GM12872 (cell line): Measurements from ENCODE around the gene FOXC2.

Experiments
- CTCF ChIP-seq: IDR thresholded peaks from 3 replicates; pipeline ENCODE4 v1.5.1; 2011; ENCODE audit warnings: low read depth, mild to moderate bottlenecking, low read length, moderate library complexity; ENCODE audit not compliant: insufficient read depth

Gene FOXC2

DNA sequence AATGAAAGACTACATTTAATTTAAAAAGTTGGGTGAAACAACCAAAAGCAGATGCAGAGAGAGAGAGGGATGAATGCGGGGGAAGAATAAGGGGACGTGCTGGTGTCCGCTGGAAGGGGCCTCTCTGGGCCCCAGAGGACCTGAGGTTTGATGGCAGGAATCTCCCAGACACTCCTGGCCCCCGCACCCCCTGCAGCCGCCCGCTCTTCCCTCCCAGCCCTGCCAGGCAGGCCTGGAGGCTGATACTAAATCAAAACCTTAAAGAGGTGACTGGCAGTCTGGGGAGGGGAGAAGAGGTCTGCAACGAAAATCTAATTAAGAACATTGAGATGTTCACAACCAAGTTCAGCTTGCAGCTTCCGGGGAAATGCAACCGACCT is 14.2 kb downstream of the FOXC2 start:
- TF ChIP-seq CTCF, result no peak

DNA sequence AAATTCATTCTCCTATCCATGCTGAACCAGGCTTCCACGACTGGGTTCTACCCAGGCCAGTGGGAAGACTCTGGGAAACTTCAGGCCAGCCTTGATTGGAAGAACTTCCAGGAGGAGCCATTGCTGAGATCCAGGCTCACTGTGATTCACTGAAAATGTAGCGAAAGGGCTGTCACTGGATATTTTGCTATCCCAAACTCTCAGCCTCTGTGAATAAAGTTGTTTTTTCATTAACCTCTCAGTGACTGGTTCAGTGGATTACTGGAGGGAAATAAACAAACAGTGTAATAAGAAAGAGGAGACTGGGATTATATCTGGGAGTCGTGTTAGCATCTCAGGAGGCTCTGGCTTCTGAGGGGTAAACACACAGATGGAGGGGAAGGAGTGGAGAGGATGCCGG is 14.8 kb downstream of the FOXC2 start:
- TF ChIP-seq CTCF, result no peak

DNA sequence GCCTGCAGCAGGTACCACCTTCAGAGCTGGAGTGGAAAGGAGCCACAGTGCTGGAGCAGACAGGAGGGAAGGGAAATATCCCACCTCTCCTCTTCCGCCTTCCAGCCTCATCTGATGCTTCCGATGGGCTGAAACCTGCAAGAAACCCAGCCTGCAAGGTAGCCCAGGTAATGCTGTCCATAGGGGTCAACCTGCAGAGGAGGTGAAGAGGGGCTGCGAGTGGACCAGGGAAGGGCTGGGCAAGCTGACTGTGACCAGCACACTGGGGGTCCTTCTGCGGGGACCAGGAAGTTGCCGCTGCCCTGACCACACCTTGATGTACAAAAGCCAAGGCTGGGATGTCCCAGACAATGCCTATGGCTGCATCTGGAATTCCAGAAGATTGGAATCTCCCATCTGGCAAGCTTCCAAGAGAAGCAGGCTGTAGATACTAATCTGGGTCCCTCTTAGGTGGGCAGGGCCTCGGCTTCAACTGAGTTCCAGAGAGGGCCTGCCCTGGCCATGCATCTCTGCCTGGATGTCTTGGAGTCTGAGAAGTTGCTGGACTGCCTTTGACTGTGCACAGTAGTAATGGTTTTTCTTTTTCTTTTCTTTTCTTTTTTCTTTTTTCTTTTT is 17.5 kb downstream of the FOXC2 start:
- no peak for TF ChIP-seq CTCF

GRCh38 chr16:86584726-86585721 is 18.4 kb downstream of the FOXC2 start:
- no peak for TF ChIP-seq CTCF

- TF ChIP-seq CTCF, result no peak
Measured at GRCh38 chr16:86585821-86586611, 19.4 kb downstream of the FOXC2 start.

DNA sequence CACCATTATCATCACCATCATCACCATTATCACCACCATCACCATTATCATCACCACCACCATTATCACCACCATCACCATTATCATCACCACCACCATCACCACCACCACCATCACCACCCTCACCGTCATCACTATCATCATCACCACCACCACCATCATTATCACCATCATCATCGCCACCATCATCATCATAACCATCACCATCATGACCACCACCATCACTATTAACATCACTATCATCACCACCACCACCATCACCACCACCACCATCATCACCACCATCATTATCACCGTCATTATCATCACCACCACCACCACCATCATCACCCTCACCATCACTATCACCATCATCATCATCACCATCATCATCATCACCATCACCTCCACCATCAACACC is 20.9 kb downstream of the FOXC2 start:
- TF ChIP-seq CTCF, result no peak
